WTC11 (cell line): ENCODE measurements around the gene OTOG. TPM values are rescaled to one million over a fixed set of nuclear protein-coding genes. Genes with fewer than 3 reads are reported as not detected.

Experiments
- ATAC-seq: fragments of 200-7000 bp; cut with Tn5 transposase; 2 replicates; pipeline ENCODE4 v1.10.0; 2021; ENCODE audit warnings: mild to moderate bottlenecking, moderate library complexity
- CTCF ChIA-PET: fragments of 300-600 bp; sonication (Branson Sonifier 250); formaldehyde crosslinking; loops from one replicate; lab custom pipeline; 2021; ENCODE audit warnings: antibody characterized with exemption; lab: Charles Lee
- POLR2A ChIA-PET: fragments of 350-600 bp; sonication (Branson Sonifier 250); formaldehyde crosslinking; loops from one replicate; lab custom pipeline; 2021; ENCODE audit warnings: antibody characterized with exemption; lab: Charles Lee
- DNase-seq: peaks from one replicate; pipeline ENCODE4 v3.0.0; 2021; ENCODE audit warnings: low spot score
- H3K27ac Mint-ChIP-seq: 2 replicates; pipeline ENCODE4 v1.8.0; 2021; ENCODE audit warnings: mixed read lengths
- H3K27me3 Mint-ChIP-seq: 2 replicates; pipeline ENCODE4 v1.8.0; 2021; ENCODE audit warnings: low read depth, mild to moderate bottlenecking, moderate library complexity, mixed read lengths
- H3K36me3 Mint-ChIP-seq: 2 replicates; pipeline ENCODE4 v1.8.0; 2021; ENCODE audit warnings: mixed read lengths
- H3K4me1 Mint-ChIP-seq: 2 replicates; pipeline ENCODE4 v1.8.0; 2022; ENCODE audit warnings: mixed read lengths
- H3K4me3 Mint-ChIP-seq: 2 replicates; pipeline ENCODE4 v1.8.0; 2021; ENCODE audit warnings: mild to moderate bottlenecking, moderate library complexity, mixed read lengths
- H3K9me3 Mint-ChIP-seq: 2 replicates; pipeline ENCODE4 v1.8.0; 2021; ENCODE audit warnings: mixed read lengths
- CBFB ChIP-seq: sonication (generic); formaldehyde crosslinking; IDR thresholded peaks from 2 replicates; pipeline ENCODE4 v1.8.1; 2022; ENCODE audit warnings: mild to moderate bottlenecking, low read depth, missing genetic modification reagents
- CREM ChIP-seq: sonication (generic); formaldehyde crosslinking; IDR thresholded peaks from 2 replicates; pipeline ENCODE4 v1.8.1; 2022; ENCODE audit warnings: mild to moderate bottlenecking, missing genetic modification reagents, moderate library complexity
- E2F5 ChIP-seq: sonication (generic); formaldehyde crosslinking; IDR thresholded peaks from 2 replicates; pipeline ENCODE4 v1.8.1; 2022; ENCODE audit warnings: mild to moderate bottlenecking, moderate library complexity, missing genetic modification reagents
- MXD4 ChIP-seq: fragments of 250-450 bp; sonication (Bioruptor Pico); IDR thresholded peaks from 2 replicates; pipeline ENCODE4 v1.8.0; 2021; ENCODE audit warnings: mild to moderate bottlenecking, moderate library complexity, borderline replicate concordance
- NR3C1 ChIP-seq: sonication (generic); formaldehyde crosslinking; conservative IDR thresholded peaks from 2 replicates; pipeline ENCODE4 v1.8.1; 2023; ENCODE audit warnings: low read depth, mild to moderate bottlenecking, missing genetic modification reagents
- PRRX2 ChIP-seq: fragments of 250-450 bp; sonication (Bioruptor Pico); IDR thresholded peaks from 2 replicates; pipeline ENCODE4 v1.8.0; 2021; ENCODE audit warnings: mild to moderate bottlenecking
- ZNF232 ChIP-seq: sonication (generic); formaldehyde crosslinking; IDR thresholded peaks from 2 replicates; pipeline ENCODE4 v1.8.0; 2022; ENCODE audit warnings: mild to moderate bottlenecking, missing genetic modification reagents
- ZNF317 ChIP-seq: sonication (generic); formaldehyde crosslinking; IDR thresholded peaks from 2 replicates; pipeline ENCODE4 v1.8.1; 2023; ENCODE audit warnings: low read depth, mild to moderate bottlenecking, moderate library complexity, missing genetic modification reagents, borderline replicate concordance
- ZNF396 ChIP-seq: fragments of 250-450 bp; sonication (Bioruptor Pico); IDR thresholded peaks from 2 replicates; pipeline ENCODE4 v1.8.0; 2021; ENCODE audit warnings: mild to moderate bottlenecking, moderate library complexity, borderline replicate concordance
- ZNF423 ChIP-seq: fragments of 250-450 bp; sonication (Bioruptor Pico); IDR thresholded peaks from 2 replicates; pipeline ENCODE4 v2.1.2; 2022; ENCODE audit warnings: mild to moderate bottlenecking, moderate library complexity
- ZNF671 ChIP-seq: fragments of 250-450 bp; sonication (Bioruptor Pico); IDR thresholded peaks from 2 replicates; pipeline ENCODE4 v1.8.0; 2021; ENCODE audit warnings: mild to moderate bottlenecking
- total RNA-seq: library from RNA; stranded (reverse); gene quantifications from 3 replicates; pipeline ENCODE4 v1.2.3, GENCODE V29; 2021
- TF ChIP-seq, protein P1 (sequence below): sonication (generic); formaldehyde crosslinking; IDR thresholded peaks from 2 replicates; pipeline ENCODE4 v1.8.1; 2022; ENCODE audit warnings: missing genetic modification reagents, borderline replicate concordance
- TF ChIP-seq, protein P2 (sequence below): fragments of 250-450 bp; sonication (Bioruptor Pico); IDR thresholded peaks from 2 replicates; pipeline ENCODE4 v1.8.0; 2021; ENCODE audit warnings: mild to moderate bottlenecking
- TF ChIP-seq, protein P3 (sequence below): sonication (generic); formaldehyde crosslinking; IDR thresholded peaks from 2 replicates; pipeline ENCODE4 v1.8.0; 2022; ENCODE audit warnings: mild to moderate bottlenecking, missing genetic modification reagents
- TF ChIP-seq, protein P4 (sequence below): sonication (generic); formaldehyde crosslinking; IDR thresholded peaks from 2 replicates; pipeline ENCODE4 v1.8.1; 2023; ENCODE audit warnings: mild to moderate bottlenecking, missing genetic modification reagents

Gene OTOG
- total RNA-seq, 1 experiment from 2014 or later: 1.4 TPM

DNA sequence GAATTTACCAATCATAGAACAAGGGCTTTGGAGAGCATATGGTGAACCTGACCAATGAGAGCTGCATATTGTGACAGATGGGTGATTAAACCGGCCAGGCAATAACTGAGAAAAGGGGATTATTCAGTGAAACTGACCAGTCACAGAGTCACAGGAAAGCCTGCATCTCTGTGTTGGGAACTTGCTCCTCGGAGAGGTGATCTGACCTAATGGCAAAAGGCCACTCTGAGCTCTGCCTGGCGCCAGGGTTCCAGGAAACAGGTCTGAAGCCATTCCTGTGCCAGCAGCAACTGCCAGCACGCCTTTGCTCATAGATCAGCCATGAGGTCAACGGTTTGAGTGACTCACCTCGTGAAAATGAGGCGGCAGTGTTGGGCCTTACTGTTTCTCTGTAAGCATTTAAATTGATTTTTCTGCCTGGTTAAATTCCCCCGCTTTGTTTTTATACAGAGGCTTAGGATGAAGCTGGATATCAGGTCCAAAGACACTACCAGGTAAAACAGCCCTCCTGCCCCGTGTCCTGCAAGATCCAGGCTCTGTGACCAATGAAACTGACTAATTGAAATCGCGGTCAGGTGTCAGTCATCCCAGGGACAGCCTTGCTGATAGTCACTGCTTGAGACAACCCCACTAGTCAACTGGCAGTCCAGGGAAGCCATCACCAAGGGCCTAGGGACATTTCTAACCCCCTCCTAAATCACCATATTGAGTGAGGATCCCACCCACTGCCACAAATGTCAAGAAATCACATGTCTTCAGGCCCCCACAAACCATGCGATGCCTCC is 136.5 kb downstream of the OTOG start:
- Mint-ChIP-seq H3K27me3 (peaks cover 15% of the 10 kb centered on the region), H3K9me3 (no peaks in the 10 kb centered on the region), H3K4me3 (no peak overlapping the region), H3K36me3 (no peaks in the 10 kb centered on the region), H3K4me1 (no peaks in the 10 kb centered on the region), H3K27ac (no peak overlapping the region)
- CTCF ChIA-PET: interaction anchor here (1.4 kb wide), 1 partner anchor 85 kb away, joined by 3 read pairs; no protein-coding TSS in a partner anchor
- POLR2A ChIA-PET: no interaction called here
- TF ChIP-seq, protein P1, sequence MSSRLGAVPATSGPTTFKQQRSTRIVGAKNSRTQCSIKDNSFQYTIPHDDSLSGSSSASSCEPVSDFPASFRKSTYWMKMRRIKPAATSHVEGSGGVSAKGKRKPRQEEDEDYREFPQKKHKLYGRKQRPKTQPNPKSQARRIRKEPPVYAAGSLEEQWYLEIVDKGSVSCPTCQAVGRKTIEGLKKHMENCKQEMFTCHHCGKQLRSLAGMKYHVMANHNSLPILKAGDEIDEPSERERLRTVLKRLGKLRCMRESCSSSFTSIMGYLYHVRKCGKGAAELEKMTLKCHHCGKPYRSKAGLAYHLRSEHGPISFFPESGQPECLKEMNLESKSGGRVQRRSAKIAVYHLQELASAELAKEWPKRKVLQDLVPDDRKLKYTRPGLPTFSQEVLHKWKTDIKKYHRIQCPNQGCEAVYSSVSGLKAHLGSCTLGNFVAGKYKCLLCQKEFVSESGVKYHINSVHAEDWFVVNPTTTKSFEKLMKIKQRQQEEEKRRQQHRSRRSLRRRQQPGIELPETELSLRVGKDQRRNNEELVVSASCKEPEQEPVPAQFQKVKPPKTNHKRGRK (CRISPR knock-in tag): no peak
- TF ChIP-seq, protein P2, sequence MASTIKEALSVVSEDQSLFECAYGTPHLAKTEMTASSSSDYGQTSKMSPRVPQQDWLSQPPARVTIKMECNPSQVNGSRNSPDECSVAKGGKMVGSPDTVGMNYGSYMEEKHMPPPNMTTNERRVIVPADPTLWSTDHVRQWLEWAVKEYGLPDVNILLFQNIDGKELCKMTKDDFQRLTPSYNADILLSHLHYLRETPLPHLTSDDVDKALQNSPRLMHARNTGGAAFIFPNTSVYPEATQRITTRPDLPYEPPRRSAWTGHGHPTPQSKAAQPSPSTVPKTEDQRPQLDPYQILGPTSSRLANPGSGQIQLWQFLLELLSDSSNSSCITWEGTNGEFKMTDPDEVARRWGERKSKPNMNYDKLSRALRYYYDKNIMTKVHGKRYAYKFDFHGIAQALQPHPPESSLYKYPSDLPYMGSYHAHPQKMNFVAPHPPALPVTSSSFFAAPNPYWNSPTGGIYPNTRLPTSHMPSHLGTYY: no peak
- TF ChIP-seq ZNF423: no peak
- no peak for TF ChIP-seq ZNF317
- TF ChIP-seq CREM (CRISPR knock-in tag): no peak
- TF ChIP-seq ZNF396 (CRISPR knock-in tag): no peak
- TF ChIP-seq MXD4: no peak
- TF ChIP-seq, protein P3, sequence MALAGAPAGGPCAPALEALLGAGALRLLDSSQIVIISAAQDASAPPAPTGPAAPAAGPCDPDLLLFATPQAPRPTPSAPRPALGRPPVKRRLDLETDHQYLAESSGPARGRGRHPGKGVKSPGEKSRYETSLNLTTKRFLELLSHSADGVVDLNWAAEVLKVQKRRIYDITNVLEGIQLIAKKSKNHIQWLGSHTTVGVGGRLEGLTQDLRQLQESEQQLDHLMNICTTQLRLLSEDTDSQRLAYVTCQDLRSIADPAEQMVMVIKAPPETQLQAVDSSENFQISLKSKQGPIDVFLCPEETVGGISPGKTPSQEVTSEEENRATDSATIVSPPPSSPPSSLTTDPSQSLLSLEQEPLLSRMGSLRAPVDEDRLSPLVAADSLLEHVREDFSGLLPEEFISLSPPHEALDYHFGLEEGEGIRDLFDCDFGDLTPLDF (CRISPR knock-in tag): no peak
- TF ChIP-seq, protein P4, sequence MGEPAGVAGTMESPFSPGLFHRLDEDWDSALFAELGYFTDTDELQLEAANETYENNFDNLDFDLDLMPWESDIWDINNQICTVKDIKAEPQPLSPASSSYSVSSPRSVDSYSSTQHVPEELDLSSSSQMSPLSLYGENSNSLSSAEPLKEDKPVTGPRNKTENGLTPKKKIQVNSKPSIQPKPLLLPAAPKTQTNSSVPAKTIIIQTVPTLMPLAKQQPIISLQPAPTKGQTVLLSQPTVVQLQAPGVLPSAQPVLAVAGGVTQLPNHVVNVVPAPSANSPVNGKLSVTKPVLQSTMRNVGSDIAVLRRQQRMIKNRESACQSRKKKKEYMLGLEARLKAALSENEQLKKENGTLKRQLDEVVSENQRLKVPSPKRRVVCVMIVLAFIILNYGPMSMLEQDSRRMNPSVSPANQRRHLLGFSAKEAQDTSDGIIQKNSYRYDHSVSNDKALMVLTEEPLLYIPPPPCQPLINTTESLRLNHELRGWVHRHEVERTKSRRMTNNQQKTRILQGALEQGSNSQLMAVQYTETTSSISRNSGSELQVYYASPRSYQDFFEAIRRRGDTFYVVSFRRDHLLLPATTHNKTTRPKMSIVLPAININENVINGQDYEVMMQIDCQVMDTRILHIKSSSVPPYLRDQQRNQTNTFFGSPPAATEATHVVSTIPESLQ (CRISPR knock-in tag): no peak
- TF ChIP-seq ZNF671 (CRISPR knock-in tag): no peak
- TF ChIP-seq NR3C1 (CRISPR knock-in tag): no peak
- no peak for ATAC-seq
- no peak for DNase-seq

GRCh38 chr11:17684550-17684949 is 137.5 kb downstream of the OTOG start:
- Mint-ChIP-seq H3K36me3 (no peaks in the 10 kb centered on the region), H3K27me3 (peaks cover 10% of the 10 kb centered on the region), H3K4me3 (no peak overlapping the region), H3K9me3 (no peaks in the 10 kb centered on the region), H3K4me1 (no peaks in the 10 kb centered on the region), H3K27ac (no peak overlapping the region)
- TF ChIP-seq PRRX2 (CRISPR knock-in tag): no peak
- TF ChIP-seq E2F5 (CRISPR knock-in tag): no peak
- TF ChIP-seq CBFB (CRISPR knock-in tag): no peak
- TF ChIP-seq, protein P1 (CRISPR knock-in tag): no peak
- TF ChIP-seq ZNF232 (CRISPR knock-in tag): no peak
- POLR2A ChIA-PET: no interaction called here
- DNase-seq (no peak), ATAC-seq (no peak)
- CTCF ChIA-PET: interaction anchor here (1.4 kb wide), 1 partner anchor 86 kb away, joined by 3 read pairs; no protein-coding TSS in a partner anchor
